Osteoblast (primary cell): Measurements from ENCODE around the gene EFCAB5. TPM values are rescaled to one million over a fixed set of nuclear protein-coding genes. Genes with fewer than 3 reads are reported as not detected.
"Not testable (repeated sequence)": the region's sequence is repeated elsewhere in the genome, so short reads cannot be mapped to it uniquely, and the experiment has no call there.

Source experiments
- DNase-seq: peaks from one replicate; pipeline ENCODE4 v3.0.0; 2011; ENCODE audit warnings: low spot score, mixed read lengths; ENCODE audit not compliant: insufficient read length; ENCODE audit errors: missing footprints
- H2AFZ ChIP-seq: 2 replicates; pipeline ENCODE4 v1.6.0; 2011; ENCODE audit warnings: mild to moderate bottlenecking, low read length
- H3K27ac ChIP-seq: 2 replicates; pipeline ENCODE4 v1.5.1; 2011; ENCODE audit warnings: mild to moderate bottlenecking, low read depth, low read length, moderate library complexity
- H3K27me3 ChIP-seq: 2 replicates; pipeline ENCODE4 v1.6.0; 2012; ENCODE audit warnings: mild to moderate bottlenecking, control low read depth, inconsistent platforms, low read length, moderate library complexity; ENCODE audit not compliant: insufficient read depth
- H3K36me3 ChIP-seq: 2 replicates; pipeline ENCODE4 v1.5.1; 2011; ENCODE audit warnings: mild to moderate bottlenecking, low read length, control low read depth, moderate library complexity; ENCODE audit not compliant: insufficient read depth
- H3K4me1 ChIP-seq: 2 replicates; pipeline ENCODE4 v1.5.1; 2011; ENCODE audit warnings: mild to moderate bottlenecking, low read length, control low read depth, moderate library complexity; ENCODE audit not compliant: insufficient read depth
- H3K4me2 ChIP-seq: 2 replicates; pipeline ENCODE4 v1.6.0; 2011; ENCODE audit warnings: mild to moderate bottlenecking, low read length; ENCODE audit not compliant: insufficient read depth
- H3K4me3 ChIP-seq: fragments of 200-600 bp; sonication (generic); 3 replicates; pipeline ENCODE4 v1.5.1; 2012; ENCODE audit warnings: mild to moderate bottlenecking, low read length, inconsistent platforms; ENCODE audit not compliant: insufficient read depth
- H3K79me2 ChIP-seq: 2 replicates; pipeline ENCODE4 v1.6.0; 2012; ENCODE audit warnings: mild to moderate bottlenecking, low read length, control low read depth, inconsistent platforms; ENCODE audit not compliant: insufficient read depth
- H3K9me3 ChIP-seq: 2 replicates; pipeline ENCODE4 v1.5.1; 2011; ENCODE audit warnings: low read depth, low read length, control low read depth
- H4K20me1 ChIP-seq: 2 replicates; pipeline ENCODE4 v1.6.0; 2012; ENCODE audit warnings: mild to moderate bottlenecking, low read length, control low read depth; ENCODE audit not compliant: insufficient read depth
- total RNA-seq: library from RNA; depleted of rRNA; stranded (reverse); fragments of >200 nt; gene quantifications from 2 replicates; pipeline ENCODE4 v1.2.3, GENCODE V29; 2012
- TF ChIP-seq, protein P1 (sequence below): IDR thresholded peaks from 2 replicates; pipeline ENCODE4 v1.5.1; 2011; ENCODE audit warnings: mild to moderate bottlenecking, low read depth, low read length, moderate library complexity; ENCODE audit errors: extremely low read depth

EFCAB5 gene
- total RNA-seq, 1 donor, result 0.36 TPM

GRCh38 chr17:29933379-29933778 is 8.1 kb upstream of the EFCAB5 start:
- H3K9me3 ChIP-seq, result no peaks in the 10 kb centered on the region
- peaks cover 14% of the 10 kb centered on the region for H3K4me1 ChIP-seq
- no peak overlapping the region for H3K4me3 ChIP-seq
- H2AFZ ChIP-seq, result no peak overlapping the region
- H4K20me1 ChIP-seq, result no peaks in the 10 kb centered on the region
- H3K79me2 ChIP-seq, result peaks cover 15% of the 10 kb centered on the region
- H3K27me3 ChIP-seq, result no peaks in the 10 kb centered on the region
- DNase-seq, result no peak
- H3K27ac ChIP-seq, result no peak overlapping the region
- H3K4me2 ChIP-seq, result peak overlapping the region; percentile 22
- TF ChIP-seq, protein P1, sequence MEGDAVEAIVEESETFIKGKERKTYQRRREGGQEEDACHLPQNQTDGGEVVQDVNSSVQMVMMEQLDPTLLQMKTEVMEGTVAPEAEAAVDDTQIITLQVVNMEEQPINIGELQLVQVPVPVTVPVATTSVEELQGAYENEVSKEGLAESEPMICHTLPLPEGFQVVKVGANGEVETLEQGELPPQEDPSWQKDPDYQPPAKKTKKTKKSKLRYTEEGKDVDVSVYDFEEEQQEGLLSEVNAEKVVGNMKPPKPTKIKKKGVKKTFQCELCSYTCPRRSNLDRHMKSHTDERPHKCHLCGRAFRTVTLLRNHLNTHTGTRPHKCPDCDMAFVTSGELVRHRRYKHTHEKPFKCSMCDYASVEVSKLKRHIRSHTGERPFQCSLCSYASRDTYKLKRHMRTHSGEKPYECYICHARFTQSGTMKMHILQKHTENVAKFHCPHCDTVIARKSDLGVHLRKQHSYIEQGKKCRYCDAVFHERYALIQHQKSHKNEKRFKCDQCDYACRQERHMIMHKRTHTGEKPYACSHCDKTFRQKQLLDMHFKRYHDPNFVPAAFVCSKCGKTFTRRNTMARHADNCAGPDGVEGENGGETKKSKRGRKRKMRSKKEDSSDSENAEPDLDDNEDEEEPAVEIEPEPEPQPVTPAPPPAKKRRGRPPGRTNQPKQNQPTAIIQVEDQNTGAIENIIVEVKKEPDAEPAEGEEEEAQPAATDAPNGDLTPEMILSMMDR, result peak; percentile 48
- no peaks in the 10 kb centered on the region for H3K36me3 ChIP-seq

DNA sequence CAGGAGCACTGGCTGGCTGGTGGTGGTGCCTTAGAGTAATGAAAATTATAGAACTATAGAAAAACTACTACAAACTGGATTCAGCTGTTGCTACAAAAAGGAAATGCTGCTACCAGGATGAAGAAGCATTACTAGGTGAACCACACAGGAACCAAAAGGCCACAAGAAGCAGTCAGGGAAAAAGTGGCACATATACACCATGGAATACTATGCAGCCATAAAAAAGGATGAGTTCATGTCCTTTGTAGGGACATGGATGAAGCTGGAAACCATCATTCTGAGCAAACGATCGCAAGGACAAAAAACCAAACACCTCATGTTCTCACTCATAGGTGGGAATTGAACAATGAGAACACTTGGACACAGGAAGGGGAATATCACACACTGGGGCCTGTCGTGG is 5.5 kb upstream of the EFCAB5 start:
- H4K20me1 ChIP-seq, H3K4me2 ChIP-seq, H3K27ac ChIP-seq, H3K79me2 ChIP-seq, H3K27me3 ChIP-seq, H3K4me3 ChIP-seq, H2AFZ ChIP-seq, DNase-seq, H3K9me3 ChIP-seq, H3K36me3 ChIP-seq, H3K4me1 ChIP-seq: not testable (repeated sequence)

- Histone ChIP-seq H3K9me3 (no peaks in the 10 kb centered on the region), H3K4me2 (no peak overlapping the region), H3K4me3 (no peak overlapping the region), H4K20me1 (no peaks in the 10 kb centered on the region), H3K79me2 (no peaks in the 10 kb centered on the region), H3K27ac (no peak overlapping the region), H3K36me3 (no peaks in the 10 kb centered on the region), H2AFZ (no peak overlapping the region), H3K27me3 (no peaks in the 10 kb centered on the region), H3K4me1 (no peaks in the 10 kb centered on the region)
- TF ChIP-seq, protein P1, result no peak
- no peak for DNase-seq
Observed at GRCh38 chr17:29936724-29937123, 4.7 kb upstream of the EFCAB5 start.

GRCh38 chr17:29945281-29945680 is 3.8 kb downstream of the EFCAB5 start:
- Histone ChIP-seq H3K27me3 (no peaks in the 10 kb centered on the region), H4K20me1 (no peaks in the 10 kb centered on the region), H3K36me3 (no peaks in the 10 kb centered on the region), H3K9me3 (no peaks in the 10 kb centered on the region), H3K4me2 (no peak overlapping the region), H3K27ac (no peak overlapping the region), H2AFZ (no peak overlapping the region), H3K4me1 (no peaks in the 10 kb centered on the region), H3K79me2 (no peaks in the 10 kb centered on the region), H3K4me3 (no peak overlapping the region)
- no peak for DNase-seq
- TF ChIP-seq, protein P1, result no peak
